HG03432 (cell line): ENCODE results near the gene CCDC86.

Experiments
- ATAC-seq: cut with Tn5 transposase; IDR thresholded peaks from one replicate; pipeline ENCODE4 v1.9.1; 2021; ENCODE audit warnings: mild to moderate bottlenecking, moderate library complexity; ENCODE audit not compliant: unreplicated experiment

The CCDC86 gene

GRCh38 chr11:60887556-60887955 lies 45.6 kb downstream of the CCDC86 start:
- no peak for ATAC-seq

- ATAC-seq: no peak
Measured at GRCh38 chr11:60889869-60890311, 48.0 kb downstream of the CCDC86 start.

GRCh38 chr11:60890696-60891095 lies 48.8 kb downstream of the CCDC86 start:
- no peak for ATAC-seq

- no peak for ATAC-seq
Measured at GRCh38 chr11:60891103-60891741, 49.3 kb downstream of the CCDC86 start.

- no peak for ATAC-seq
Measured at GRCh38 chr11:60895687-60896086, 53.8 kb downstream of the CCDC86 start.

GRCh38 chr11:60897496-60897895 lies 55.6 kb downstream of the CCDC86 start:
- ATAC-seq: no peak

- no peak for ATAC-seq
Measured at GRCh38 chr11:60899046-60899936, 57.4 kb downstream of the CCDC86 start.

GRCh38 chr11:60899977-60900376 lies 58.1 kb downstream of the CCDC86 start:
- no peak for ATAC-seq
